ENCODE results near the gene SLC39A11.

The SLC39A11 gene

GRCh38 chr17:73042809-73043685 lies 49.4 kb downstream of the SLC39A11 start:
- DNase-seq = no peak

GRCh38 chr17:73042225-73042624 lies 50.3 kb downstream of the SLC39A11 start:
- DNase-seq = no peak

GRCh38 chr17:73039282-73039681 lies 53.2 kb downstream of the SLC39A11 start:
- DNase-seq = no peak

GRCh38 chr17:73031472-73031871 lies 61.0 kb downstream of the SLC39A11 start:
- DNase-seq = no peak

- DNase-seq = no peak
Measured at GRCh38 chr17:73030995-73031394, 61.5 kb downstream of the SLC39A11 start.

DNA sequence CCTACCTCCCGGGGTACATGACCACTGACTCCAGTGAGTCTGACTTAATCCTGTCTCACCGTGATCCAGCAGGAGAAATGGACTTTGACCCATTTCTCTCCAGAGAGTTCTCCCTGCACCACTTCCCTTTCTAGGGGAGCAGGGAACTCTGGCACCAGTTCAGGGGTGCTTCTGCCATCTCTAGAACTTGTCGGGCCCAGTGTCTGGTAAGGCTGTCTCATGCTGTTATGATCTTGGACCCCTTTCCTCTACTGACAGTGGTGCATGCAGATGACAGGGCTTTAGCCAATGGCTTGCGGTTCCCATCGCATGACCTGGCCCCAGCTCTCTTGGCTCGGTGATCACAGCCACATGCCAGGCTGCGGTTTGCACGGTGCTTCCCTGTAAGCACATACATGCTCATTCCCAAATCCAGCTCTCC lies 62.0 kb downstream of the SLC39A11 start:
- DNase-seq = no peak

GRCh38 chr17:73029991-73030390 lies 62.5 kb downstream of the SLC39A11 start:
- no peak for DNase-seq

- DNase-seq = no peak
Measured at GRCh38 chr17:73029021-73029420, 63.5 kb downstream of the SLC39A11 start.

DNA sequence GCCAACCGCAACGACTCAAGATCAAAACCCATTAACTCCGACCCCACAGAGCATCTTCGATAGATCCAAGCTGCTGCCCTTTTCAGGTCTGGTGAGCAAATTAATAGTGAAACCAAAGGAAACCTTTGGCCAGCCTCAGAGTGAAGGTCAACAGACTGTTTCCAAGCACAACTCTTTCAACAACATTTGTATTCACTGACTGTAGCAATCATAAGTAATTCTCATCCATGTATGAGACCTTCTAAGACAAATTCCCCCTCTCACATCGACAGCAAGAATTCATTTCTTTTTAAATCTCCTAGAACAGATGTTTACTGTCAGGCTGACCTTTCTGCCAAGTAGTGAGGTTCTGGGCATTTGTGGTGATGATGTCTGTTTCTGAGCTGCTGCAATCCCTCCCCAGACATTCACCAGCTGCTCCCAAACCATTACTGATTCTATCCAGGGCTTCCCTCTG lies 64.2 kb downstream of the SLC39A11 start:
- no peak for DNase-seq

- no peak for DNase-seq
Measured at GRCh38 chr17:73027130-73027741, 65.3 kb downstream of the SLC39A11 start.

DNA sequence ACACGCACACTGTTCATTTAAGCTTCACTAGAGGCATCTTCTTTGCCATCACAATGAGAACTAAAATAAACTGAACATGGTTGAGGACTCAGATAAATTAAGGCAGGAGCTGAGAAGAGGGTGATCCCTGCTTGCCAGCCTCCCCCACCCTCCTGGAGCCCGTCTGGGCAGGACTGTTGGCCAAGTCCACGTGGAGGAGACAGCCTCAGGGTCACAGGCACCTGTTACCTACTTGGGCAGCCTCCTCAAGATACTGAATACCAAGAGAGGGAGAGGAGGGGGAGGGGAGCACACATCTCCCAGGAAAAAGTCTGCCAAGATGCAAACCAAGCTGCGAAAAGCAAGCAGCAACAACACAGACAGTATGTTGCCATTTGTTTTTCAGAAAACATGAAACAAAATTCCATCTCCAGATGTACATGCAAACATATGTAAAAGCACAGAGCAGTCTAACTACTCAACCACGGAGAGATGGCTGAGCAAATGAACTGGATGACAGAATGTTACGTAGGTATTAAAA lies 67.4 kb downstream of the SLC39A11 start:
- no peak for DNase-seq

- DNase-seq = no peak
Measured at GRCh38 chr17:73023759-73024158, 68.7 kb downstream of the SLC39A11 start.

DNA sequence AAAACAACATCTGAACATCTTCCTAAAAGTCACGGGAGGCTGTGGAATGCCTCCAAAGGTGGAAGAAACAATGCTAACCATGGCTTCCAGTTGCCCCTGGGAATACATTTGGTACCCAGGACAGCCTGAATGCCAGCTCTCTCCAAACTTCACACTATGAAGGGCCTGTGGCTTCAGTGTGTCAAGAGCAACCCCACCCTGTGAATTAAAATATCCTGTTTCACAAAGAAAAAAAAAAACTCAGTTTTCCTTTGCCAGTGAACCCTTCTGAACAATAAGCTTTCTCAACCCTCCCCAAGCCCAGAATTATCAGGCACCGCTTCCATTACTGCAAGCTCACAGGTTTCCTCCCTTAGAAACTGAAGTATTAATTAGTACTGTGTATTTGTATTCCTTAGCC lies 69.8 kb downstream of the SLC39A11 start:
- no peak for DNase-seq

DNA sequence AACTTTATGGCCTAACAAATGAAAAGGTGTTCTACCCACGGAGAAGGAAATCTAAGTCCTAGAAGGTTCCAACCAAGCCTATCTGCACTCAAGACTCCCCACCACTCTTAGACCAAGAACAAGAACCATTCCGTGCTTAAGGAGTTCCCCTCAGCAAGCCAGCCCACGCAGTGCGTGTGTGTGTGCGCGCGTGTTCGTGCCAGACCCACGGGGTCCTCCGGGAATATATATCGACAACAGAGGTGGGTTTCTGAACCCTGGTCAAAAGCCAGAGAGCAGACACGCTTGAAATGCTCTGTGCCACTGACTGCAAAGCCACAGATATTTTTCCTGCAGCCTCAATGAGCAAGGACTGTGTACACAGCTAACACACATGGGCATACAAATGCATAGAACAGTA lies 70.7 kb downstream of the SLC39A11 start:
- DNase-seq = no peak

GRCh38 chr17:73020110-73020509 lies 72.4 kb downstream of the SLC39A11 start:
- DNase-seq = no peak

DNA sequence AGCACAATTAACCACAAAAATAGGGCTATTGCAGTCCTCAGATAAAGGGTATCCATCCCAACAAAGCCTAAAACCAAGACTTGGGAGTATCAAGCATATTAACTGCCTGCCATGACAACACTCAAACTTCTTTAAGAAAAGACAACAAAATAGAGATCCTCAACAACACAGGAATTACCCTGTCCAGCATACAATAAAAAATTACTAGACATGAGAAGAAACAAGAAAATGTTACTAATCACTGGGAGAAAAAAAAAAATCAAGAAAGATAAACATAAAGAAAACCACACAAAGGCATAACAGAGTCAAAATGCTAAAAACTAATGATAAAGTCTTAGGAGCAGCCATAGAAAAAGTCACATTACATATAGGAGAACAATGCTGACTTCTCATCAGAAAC lies 73.9 kb downstream of the SLC39A11 start:
- no peak for DNase-seq

- no peak for DNase-seq
Measured at GRCh38 chr17:73017658-73018057, 74.8 kb downstream of the SLC39A11 start.

DNA sequence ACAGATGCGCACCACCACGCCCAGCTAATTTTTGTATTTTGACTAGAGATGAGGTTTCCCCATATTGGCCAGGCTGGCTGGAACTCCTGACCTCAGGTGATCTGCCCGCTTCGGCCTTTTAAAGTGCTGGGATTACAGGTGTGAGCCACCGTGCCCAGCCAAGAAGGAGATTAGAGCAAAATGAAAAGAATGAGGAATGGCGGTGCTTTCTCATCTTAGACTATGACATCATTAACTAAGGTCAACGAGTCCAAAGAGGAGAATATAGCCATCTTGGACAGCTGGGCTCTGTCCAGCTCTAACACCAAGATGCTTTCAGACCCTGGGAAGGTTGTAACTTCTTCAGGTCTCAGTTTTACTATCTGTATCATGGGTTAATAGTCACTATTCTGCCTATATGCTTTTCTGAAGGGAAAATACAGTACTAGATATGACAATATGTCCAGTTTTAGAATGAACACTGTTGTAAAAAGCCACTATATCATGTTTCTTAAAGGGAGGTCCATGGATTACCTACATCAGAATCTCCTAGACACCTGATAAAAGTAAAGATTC lies 76.7 kb downstream of the SLC39A11 start:
- DNase-seq = no peak

GRCh38 chr17:73013816-73014663 lies 78.4 kb downstream of the SLC39A11 start:
- no peak for DNase-seq

DNA sequence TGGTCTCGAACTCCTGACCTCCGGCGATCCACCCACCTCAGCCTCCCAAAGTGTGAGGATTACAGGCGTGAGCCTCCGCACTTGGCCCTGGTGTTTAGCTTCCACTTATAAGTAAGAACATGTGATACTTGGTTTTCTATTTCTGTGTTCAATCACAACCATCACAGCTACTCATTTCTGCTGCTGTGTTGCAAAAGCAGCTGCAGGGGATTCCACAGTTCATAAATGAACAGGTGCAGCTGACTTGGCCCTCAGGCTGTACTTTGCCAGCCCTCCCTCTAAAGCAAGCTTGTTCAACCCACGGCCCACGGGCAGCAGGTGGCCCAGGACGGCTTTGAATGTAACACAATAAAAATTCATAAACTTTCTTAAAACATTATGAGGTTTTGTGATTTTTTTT lies 79.2 kb downstream of the SLC39A11 start:
- DNase-seq = no peak

GRCh38 chr17:73011016-73011486 lies 81.4 kb downstream of the SLC39A11 start:
- DNase-seq = no peak

DNA sequence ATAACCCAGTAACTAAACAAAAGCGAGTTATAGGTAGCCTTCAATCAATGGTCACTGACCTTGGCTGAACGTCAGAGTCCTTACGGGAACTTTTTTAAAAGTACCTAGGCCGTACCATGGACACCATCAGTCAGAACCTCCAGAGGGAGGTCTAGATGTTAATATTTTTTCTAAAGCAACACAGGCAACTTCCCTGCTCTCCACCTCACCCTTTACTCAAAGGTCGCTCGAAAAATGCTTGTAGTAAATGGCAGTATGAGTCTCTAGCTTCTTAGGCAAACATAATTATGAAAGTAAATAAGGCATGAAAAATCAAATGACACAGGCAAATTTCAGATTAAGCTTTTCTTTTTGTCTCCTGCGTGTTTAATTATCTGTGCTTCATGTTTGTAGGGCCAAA lies 82.1 kb downstream of the SLC39A11 start:
- no peak for DNase-seq

- DNase-seq = no peak
Measured at GRCh38 chr17:73007407-73007806, 85.1 kb downstream of the SLC39A11 start.
